Spleen (tissue), 7 donors: ENCODE measurements around the gene CFAP161.

Experiments used
- CTCF ChIP-seq, 11 experiments: fragments of 200-600 bp in 7 of 11; fragments of 450-650 bp in 4 of 11; sonication (generic) in 4 of 11; IDR thresholded peaks in 8 of 11; conservative IDR thresholded peaks in 3 of 11; 1 replicate in 7 of 11; 2 replicates in 4 of 11; pipeline versions ENCODE4 v1.4.0 to v1.8.0; 2016 to 2021; ENCODE audit warnings: antibody characterized with exemption in 11 of 11, inconsistent platforms in 4 of 11, mild to moderate bottlenecking in 1 of 11
- POLR2A ChIP-seq, 3 donors: fragments of 450-650 bp; IDR thresholded peaks; one replicate each; pipeline ENCODE4 v1.5.1; 2017; ENCODE audit warnings: antibody characterized with exemption in 3 of 3, mild to moderate bottlenecking in 1 of 3
- donor health status: DM: no; HTN: no; CAD: no; lungs with moderate emphysema.
- donor health status: DM: no; HTN: no; CAD: no.
- donor health status: DM: no; HTN: no; CAD: no.

GRCh38 chr15:81182756-81183438 is 48.8 kb downstream of the CFAP161 start:
- no peak for TF ChIP-seq CTCF (IDR thresholded peaks at IDR 0.05 in 8 of 11, conservative IDR thresholded peaks at IDR 0.05 in 3 of 11)
- no peak for TF ChIP-seq POLR2A (IDR thresholded peaks at IDR 0.05)
